Measurements from ENCODE around the gene DNAJC22.
"Not testable (repeated sequence)": the region's sequence is repeated elsewhere in the genome, so short reads cannot be mapped to it uniquely, and the experiment has no call there.

Gene DNAJC22

GRCh38 chr12:49346659-49347310 is at the start of gene DNAJC22:
Gene DNAJC22, plus strand, starts transcription at chr12:49346888. Its CDS starts 1,985 bp downstream, at chr12:49348873.
- no peak for DNase-seq (ENCODE audit: low read depth)
- H3K4me3 ChIP-seq (ENCODE audit: low read depth, low read length): peak within 1 kb of the TSS; percentile 42

- DNase-seq (ENCODE audit: low read depth): no peak
- no peak overlapping the region for H3K4me3 ChIP-seq (ENCODE audit: low read depth, low read length)
Observed at GRCh38 chr12:49297695-49298060, 49.0 kb upstream of the DNAJC22 start.

- H3K4me3 ChIP-seq (ENCODE audit: low read depth, low read length): no peak overlapping the region
- DNase-seq (ENCODE audit: low read depth): no peak
Observed at GRCh38 chr12:49298160-49298559, 48.5 kb upstream of the DNAJC22 start.

- DNase-seq (ENCODE audit: low read depth): no peak
- H3K4me3 ChIP-seq (ENCODE audit: low read depth, low read length): no peak overlapping the region
Observed at GRCh38 chr12:49301760-49302159, 44.9 kb upstream of the DNAJC22 start.

GRCh38 chr12:49304161-49304560 is 42.5 kb upstream of the DNAJC22 start:
- H3K4me3 ChIP-seq (ENCODE audit: low read depth, low read length): no peak overlapping the region
- DNase-seq (ENCODE audit: low read depth): peak; percentile 31

GRCh38 chr12:49305762-49306510 is 40.8 kb upstream of the DNAJC22 start:
- no peak overlapping the region for H3K4me3 ChIP-seq (ENCODE audit: low read depth, low read length)
- no peak for DNase-seq (ENCODE audit: low read depth)

GRCh38 chr12:49309386-49309785 is 37.3 kb upstream of the DNAJC22 start:
- no peak for DNase-seq (ENCODE audit: low read depth)

GRCh38 chr12:49310451-49311000 is 36.2 kb upstream of the DNAJC22 start:
- H3K4me3 ChIP-seq (ENCODE audit: low read depth, low read length); DNase-seq (ENCODE audit: low read depth): not testable (repeated sequence)

More at GRCh38 chr12:49309386-49309785, 37.3 kb upstream of the DNAJC22 start:
- no peak overlapping the region for H3K4me3 ChIP-seq (ENCODE audit: low read depth, low read length)

- H3K4me3 ChIP-seq (ENCODE audit: low read depth, low read length): no peak overlapping the region
- no peak for DNase-seq (ENCODE audit: low read depth)
Observed at GRCh38 chr12:49314811-49315210, 31.9 kb upstream of the DNAJC22 start.

GRCh38 chr12:49317118-49317517 is 29.6 kb upstream of the DNAJC22 start:
- DNase-seq (ENCODE audit: low read depth); H3K4me3 ChIP-seq (ENCODE audit: low read depth, low read length): not testable (repeated sequence)

- not testable (repeated sequence) for DNase-seq (ENCODE audit: low read depth); H3K4me3 ChIP-seq (ENCODE audit: low read depth, low read length)
Observed at GRCh38 chr12:49320411-49321103, 26.1 kb upstream of the DNAJC22 start.

GRCh38 chr12:49322367-49322707 is 24.4 kb upstream of the DNAJC22 start:
- H3K4me3 ChIP-seq (ENCODE audit: low read depth, low read length): peak overlapping the region; percentile 57
- no peak for DNase-seq (ENCODE audit: low read depth)

- peak within 1 kb of the TSS; percentile 57 for H3K4me3 ChIP-seq (ENCODE audit: low read depth, low read length)
- peak; percentile 93 for DNase-seq (ENCODE audit: low read depth)
Observed at GRCh38 chr12:49322708-49323523, 23.8 kb upstream of the DNAJC22 start, which contains the start of gene TROAP. Gene TROAP, plus strand, starts transcription at chr12:49323255. Its CDS starts 354 bp downstream, at chr12:49323609.

- H3K4me3 ChIP-seq (ENCODE audit: low read depth, low read length): peak overlapping the region; percentile 57
- DNase-seq (ENCODE audit: low read depth): no peak
Observed at GRCh38 chr12:49323524-49324097, 23.1 kb upstream of the DNAJC22 start.

- H3K4me3 ChIP-seq (ENCODE audit: low read depth, low read length): no peak overlapping the region
- DNase-seq (ENCODE audit: low read depth): no peak
Observed at GRCh38 chr12:49325606-49326005, 21.1 kb upstream of the DNAJC22 start.

GRCh38 chr12:49327368-49327767 is 19.3 kb upstream of the DNAJC22 start:
- H3K4me3 ChIP-seq (ENCODE audit: low read depth, low read length): no peak overlapping the region
- DNase-seq (ENCODE audit: low read depth): no peak

- DNase-seq (ENCODE audit: low read depth): no peak
- H3K4me3 ChIP-seq (ENCODE audit: low read depth, low read length): no peak overlapping the region
Observed at GRCh38 chr12:49327887-49328286, 18.8 kb upstream of the DNAJC22 start.

- DNase-seq (ENCODE audit: low read depth): no peak
- no peak overlapping the region for H3K4me3 ChIP-seq (ENCODE audit: low read depth, low read length)
Observed at GRCh38 chr12:49328816-49329215, 17.9 kb upstream of the DNAJC22 start.

GRCh38 chr12:49330032-49330619 is 16.6 kb upstream of the DNAJC22 start:
- no peak for DNase-seq (ENCODE audit: low read depth)
- no peak overlapping the region for H3K4me3 ChIP-seq (ENCODE audit: low read depth, low read length)
